ENCODE results near the gene PRKAG2. TPM values are rescaled to one million over a fixed set of nuclear protein-coding genes. Genes with fewer than 3 reads are reported as not detected.
A peak's percentile ranks its signal among the peaks of the same experiment; 100 is the strongest.

The PRKAG2 gene
- total RNA-seq, 2 experiments from 2014 or later: 39.3 to 42.3 TPM

DNA sequence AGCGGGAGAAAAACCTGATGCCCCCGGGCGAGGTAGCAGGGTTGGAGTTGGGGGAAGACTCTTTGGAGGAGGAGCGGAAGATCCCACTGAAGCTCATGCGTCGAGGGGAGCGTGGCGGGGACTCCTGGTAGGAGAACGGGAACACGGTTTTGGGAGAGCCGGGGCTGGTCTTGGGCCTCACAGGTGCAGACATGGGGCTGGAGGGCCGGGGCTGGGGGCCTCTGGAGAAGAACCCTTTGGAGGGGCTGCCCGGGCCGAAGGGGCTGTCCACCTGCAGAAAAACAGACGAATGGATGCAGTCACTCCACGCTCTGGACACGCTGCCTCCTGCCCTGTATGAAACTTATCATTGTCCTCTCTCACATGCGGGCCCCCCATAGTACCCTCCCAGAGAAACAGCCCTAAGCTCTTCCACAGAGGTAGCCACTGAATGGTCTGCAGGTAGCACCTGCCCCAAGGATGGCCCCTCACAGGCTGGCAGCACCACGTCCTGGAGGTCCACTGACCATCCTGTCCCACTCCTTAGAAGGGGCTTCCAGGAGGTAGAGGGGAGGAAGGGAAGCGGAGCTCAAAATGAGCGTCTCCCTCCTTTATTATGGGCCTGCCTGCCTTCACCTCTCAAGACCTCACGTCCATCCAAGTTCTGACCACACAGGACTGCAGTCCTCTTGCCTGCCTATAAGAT is 95.6 kb downstream of the PRKAG2 start:
- Mint-ChIP-seq H3K27ac (no peak overlapping the region), H3K9me3 (no peaks in the 10 kb centered on the region), H3K27me3 (no peaks in the 10 kb centered on the region), H3K4me1 (ENCODE audit: low read depth) (peaks cover 6% of the 10 kb centered on the region), H3K4me3 (peak overlapping the region; percentile 25), H3K36me3 (ENCODE audit: low read depth) (peaks cover 35% of the 10 kb centered on the region)
- Histone ChIP-seq H3K36me3 (ENCODE audit: insufficient read depth, low read length) (peaks cover 28% of the 10 kb centered on the region), H3K4me1 (ENCODE audit: insufficient read depth, low read length) (peaks cover 11% of the 10 kb centered on the region), H3K9me3 (ENCODE audit: control insufficient read depth in 1 of 2, insufficient read depth in 1 of 2, low read length in 2 of 2) (peaks cover 0 to 7% of the 10 kb centered on the region in 2 experiments), H3K27me3 (ENCODE audit: control insufficient read depth in 1 of 2, insufficient read depth in 2 of 2, low read length in 2 of 2) (no peaks in the 10 kb centered on the region), H3K27ac (ENCODE audit: low read depth in 1 of 2, low read length in 2 of 2) (no peak overlapping the region), H3K4me3 (ENCODE audit: low read length) (no peak overlapping the region)
- intact Hi-C loops (cut with DNase I, micrococcal nuclease): loop anchor here in 1 of 2 experiments (5.0 to 10.0 kb wide), 3 partner anchors 96 to 213 kb away; partner anchors contain the start of gene PRKAG2
- DNase-seq (no peak), ATAC-seq (ENCODE audit: poor library complexity) (no peak)
- ChIA-PET CTCF (interaction anchor here (1.2 kb wide), 1 partner anchor 22 kb away, joined by 3 read pairs; no protein-coding TSS in a partner anchor), POLR2A (no interaction called here)
- TF ChIP-seq, protein P1, sequence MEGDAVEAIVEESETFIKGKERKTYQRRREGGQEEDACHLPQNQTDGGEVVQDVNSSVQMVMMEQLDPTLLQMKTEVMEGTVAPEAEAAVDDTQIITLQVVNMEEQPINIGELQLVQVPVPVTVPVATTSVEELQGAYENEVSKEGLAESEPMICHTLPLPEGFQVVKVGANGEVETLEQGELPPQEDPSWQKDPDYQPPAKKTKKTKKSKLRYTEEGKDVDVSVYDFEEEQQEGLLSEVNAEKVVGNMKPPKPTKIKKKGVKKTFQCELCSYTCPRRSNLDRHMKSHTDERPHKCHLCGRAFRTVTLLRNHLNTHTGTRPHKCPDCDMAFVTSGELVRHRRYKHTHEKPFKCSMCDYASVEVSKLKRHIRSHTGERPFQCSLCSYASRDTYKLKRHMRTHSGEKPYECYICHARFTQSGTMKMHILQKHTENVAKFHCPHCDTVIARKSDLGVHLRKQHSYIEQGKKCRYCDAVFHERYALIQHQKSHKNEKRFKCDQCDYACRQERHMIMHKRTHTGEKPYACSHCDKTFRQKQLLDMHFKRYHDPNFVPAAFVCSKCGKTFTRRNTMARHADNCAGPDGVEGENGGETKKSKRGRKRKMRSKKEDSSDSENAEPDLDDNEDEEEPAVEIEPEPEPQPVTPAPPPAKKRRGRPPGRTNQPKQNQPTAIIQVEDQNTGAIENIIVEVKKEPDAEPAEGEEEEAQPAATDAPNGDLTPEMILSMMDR (IDR thresholded peaks at IDR 0.05): no peak

DNA sequence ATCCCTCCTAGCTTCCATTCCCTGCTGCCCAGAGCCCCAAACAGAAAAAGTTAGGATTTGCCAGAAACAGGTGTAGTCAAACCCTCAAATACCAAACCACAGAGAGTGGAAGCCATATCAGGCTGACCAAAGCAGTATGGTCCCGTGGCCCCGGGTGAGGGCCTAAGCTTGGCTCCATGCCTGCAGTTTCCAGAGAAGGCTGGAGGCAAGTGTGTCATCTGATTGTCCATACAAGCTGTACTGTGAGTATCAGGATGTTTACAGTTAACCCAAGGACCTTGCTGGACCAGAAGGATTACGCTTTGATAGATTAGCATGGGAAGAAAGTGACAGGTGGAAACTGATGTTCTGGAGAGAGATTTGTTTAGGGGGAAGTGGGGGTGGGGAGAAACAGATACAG is 96.3 kb downstream of the PRKAG2 start:
- intact Hi-C loops (cut with DNase I, micrococcal nuclease): loop anchor here in 1 of 2 experiments (5.0 to 10.0 kb wide), 3 partner anchors 97 to 214 kb away; partner anchors contain the start of gene PRKAG2
- peaks cover 35% of the 10 kb centered on the region for H3K36me3 Mint-ChIP-seq (ENCODE audit: low read depth)
- peaks cover 28% of the 10 kb centered on the region for H3K36me3 ChIP-seq (ENCODE audit: insufficient read depth, low read length)
- no peak overlapping the region for H3K27ac ChIP-seq (ENCODE audit: low read depth in 1 of 2, low read length in 2 of 2)
- TF ChIP-seq, protein P1 (IDR thresholded peaks at IDR 0.05): no peak
- H3K4me3 Mint-ChIP-seq: no peak overlapping the region
- H3K27me3 Mint-ChIP-seq: no peaks in the 10 kb centered on the region
- no peaks in the 10 kb centered on the region for H3K9me3 Mint-ChIP-seq
- H3K27ac Mint-ChIP-seq: no peak overlapping the region
- H3K9me3 ChIP-seq (ENCODE audit: control insufficient read depth in 1 of 2, insufficient read depth in 1 of 2, low read length in 2 of 2): peaks cover 0 to 7% of the 10 kb centered on the region in 2 experiments
- ATAC-seq (ENCODE audit: poor library complexity) (no peak), DNase-seq (no peak)
- ChIA-PET POLR2A (no interaction called here), CTCF (no interaction called here)
- H3K27me3 ChIP-seq (ENCODE audit: control insufficient read depth in 1 of 2, insufficient read depth in 2 of 2, low read length in 2 of 2): no peaks in the 10 kb centered on the region
- H3K4me3 ChIP-seq (ENCODE audit: low read length): no peak overlapping the region
- H3K4me1 ChIP-seq (ENCODE audit: insufficient read depth, low read length): peaks cover 11% of the 10 kb centered on the region
- peaks cover 6% of the 10 kb centered on the region for H3K4me1 Mint-ChIP-seq (ENCODE audit: low read depth)

DNA sequence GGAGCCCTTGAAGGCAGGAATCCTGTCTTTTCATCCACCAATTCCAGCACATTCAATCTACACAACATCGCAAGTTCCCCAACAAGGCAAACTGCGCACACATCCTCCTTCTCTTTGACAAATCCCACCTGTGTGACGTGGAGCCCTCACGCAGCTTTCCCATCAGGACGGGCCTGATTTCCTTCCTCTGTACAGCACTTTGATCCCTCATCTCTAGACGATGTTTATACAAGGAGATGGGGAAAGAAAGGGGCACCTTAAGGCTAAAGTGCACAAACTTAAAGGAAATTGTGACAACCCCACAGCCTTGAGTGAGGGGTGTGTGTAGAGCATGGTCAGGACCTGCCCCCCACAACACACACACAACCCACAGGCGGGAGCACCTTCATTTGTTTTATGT is 97.2 kb downstream of the PRKAG2 start:
- Histone ChIP-seq H3K27me3 (ENCODE audit: control insufficient read depth in 1 of 2, insufficient read depth in 2 of 2, low read length in 2 of 2) (no peaks in the 10 kb centered on the region), H3K36me3 (ENCODE audit: insufficient read depth, low read length) (peaks cover 28% of the 10 kb centered on the region), H3K4me1 (ENCODE audit: insufficient read depth, low read length) (peaks cover 11% of the 10 kb centered on the region), H3K4me3 (ENCODE audit: low read length) (no peak overlapping the region), H3K27ac (ENCODE audit: low read depth in 1 of 2, low read length in 2 of 2) (no peak overlapping the region), H3K9me3 (ENCODE audit: control insufficient read depth in 1 of 2, insufficient read depth in 1 of 2, low read length in 2 of 2) (peaks cover 0 to 7% of the 10 kb centered on the region in 2 experiments)
- CTCF ChIA-PET: no interaction called here
- DNase-seq (no peak), ATAC-seq (ENCODE audit: poor library complexity) (no peak)
- Mint-ChIP-seq H3K9me3 (no peaks in the 10 kb centered on the region), H3K36me3 (ENCODE audit: low read depth) (peaks cover 37% of the 10 kb centered on the region), H3K4me1 (ENCODE audit: low read depth) (peaks cover 6% of the 10 kb centered on the region), H3K4me3 (no peak overlapping the region), H3K27ac (no peak overlapping the region), H3K27me3 (no peaks in the 10 kb centered on the region)
- intact Hi-C loops (cut with DNase I, micrococcal nuclease): loop anchor here in 1 of 2 experiments (5.0 to 10.0 kb wide), 4 partner anchors 65 to 215 kb away; partner anchors contain the start of gene PRKAG2
- POLR2A ChIA-PET: no interaction called here
- TF ChIP-seq, protein P1 (IDR thresholded peaks at IDR 0.05): no peak
